ENCODE results near the gene CIRBP.
A peak's percentile ranks its signal among the peaks of the same experiment; 100 is the strongest.

The CIRBP gene

GRCh38 chr19:1268226-1269064, 687 bp upstream of the CIRBP start:
- no peak for DNase-seq (ENCODE audit: low read depth)

GRCh38 chr19:1269478-1270212, 513 bp downstream of the CIRBP start:
- peak; percentile 81 for DNase-seq (ENCODE audit: low read depth)

GRCh38 chr19:1270213-1270853, 1.2 kb downstream of the CIRBP start:
- no peak for DNase-seq (ENCODE audit: low read depth)

- DNase-seq (ENCODE audit: low read depth), result no peak
Observed at GRCh38 chr19:1270854-1271527, 1.9 kb downstream of the CIRBP start.

GRCh38 chr19:1271528-1272422, 2.6 kb downstream of the CIRBP start:
- DNase-seq (ENCODE audit: low read depth), result no peak

- DNase-seq (ENCODE audit: low read depth), result no peak
Observed at GRCh38 chr19:1272423-1273262, 3.5 kb downstream of the CIRBP start.

- DNase-seq (ENCODE audit: low read depth), result no peak
Observed at GRCh38 chr19:1273263-1274041, 4.3 kb downstream of the CIRBP start.

GRCh38 chr19:1274081-1274851, 5.1 kb downstream of the CIRBP start:
- no peak for DNase-seq (ENCODE audit: low read depth)

- DNase-seq (ENCODE audit: low read depth), result no peak
Observed at GRCh38 chr19:1274852-1275259, 5.7 kb downstream of the CIRBP start.

- DNase-seq (ENCODE audit: low read depth), result peak; percentile 94
Observed at GRCh38 chr19:1275260-1275975, 6.3 kb downstream of the CIRBP start, which contains the start of gene FAM174C. FAM174C (plus strand) TSS chr19:1275530; CDS start chr19:1275550, 20 bp downstream.

- no peak for DNase-seq (ENCODE audit: low read depth)
Observed at GRCh38 chr19:1275976-1276627, 7.0 kb downstream of the CIRBP start.

- no peak for DNase-seq (ENCODE audit: low read depth)
Observed at GRCh38 chr19:1276628-1277022, 7.5 kb downstream of the CIRBP start.

- DNase-seq (ENCODE audit: low read depth), result no peak
Observed at GRCh38 chr19:1277061-1277460, 7.9 kb downstream of the CIRBP start.

- no peak for DNase-seq (ENCODE audit: low read depth)
Observed at GRCh38 chr19:1278074-1278473, 8.9 kb downstream of the CIRBP start.

GRCh38 chr19:1278713-1279660, 9.9 kb downstream of the CIRBP start:
- no peak for DNase-seq (ENCODE audit: low read depth)

- DNase-seq (ENCODE audit: low read depth), result peak; percentile 67
Observed at GRCh38 chr19:1279782-1280341, 10.7 kb downstream of the CIRBP start.
